OCI-LY7 (cell line): ENCODE measurements around the gene PLXNC1. TPM values are rescaled to one million over a fixed set of nuclear protein-coding genes. Genes with fewer than 3 reads are reported as not detected.

Source experiments
- BruUV-seq: library from RNA; stranded (reverse); fragments of 400-500 nt; replicated peaks from 2 replicates; lab custom pipeline; 2021; lab: Mats Ljungman, UMichigan
- CTCF ChIA-PET: fragments of 300-600 bp; sonication (Branson Sonifier 250); formaldehyde crosslinking; loops from one replicate; lab custom pipeline; 2022; ENCODE audit warnings: antibody characterized with exemption; ENCODE audit not compliant: unreplicated experiment; lab: Charles Lee
- POLR2A ChIA-PET: fragments of 300-600 bp; sonication (Branson Sonifier 250); formaldehyde crosslinking; loops from one replicate; lab custom pipeline; 2022; ENCODE audit warnings: antibody characterized with exemption; lab: Charles Lee
- DNase-seq: peaks from one replicate; pipeline ENCODE4 v3.0.0-alpha.2; 2015; ENCODE audit warnings: low spot score
- H2AFZ ChIP-seq: fragments of 200-600 bp; sonication (generic), shearing (Covaris generic); 2 replicates; pipeline ENCODE4 v1.6.1; 2014; ENCODE audit warnings: mild to moderate bottlenecking, antibody characterized with exemption, low read length, moderate library complexity
- H3K27ac ChIP-seq: fragments of 200-600 bp; sonication (generic); 2 replicates; pipeline ENCODE4 v1.5.1; 2014; ENCODE audit warnings: mixed run types, low read depth, mild to moderate bottlenecking, moderate library complexity, low read length, inconsistent platforms; ENCODE audit not compliant: poor library complexity, severe bottlenecking
- H3K36me3 ChIP-seq: fragments of 200-600 bp; sonication (generic); 2 replicates; pipeline ENCODE4 v1.6.1; 2014; ENCODE audit warnings: mild to moderate bottlenecking, antibody characterized with exemption, low read length, moderate library complexity, mixed read lengths; ENCODE audit not compliant: insufficient read depth
- H3K4me1 ChIP-seq: fragments of 200-600 bp; sonication (generic); 2 replicates; pipeline ENCODE4 v1.5.1; 2014; ENCODE audit warnings: mild to moderate bottlenecking, low read length; ENCODE audit not compliant: insufficient read depth, poor library complexity, severe bottlenecking
- H3K4me2 ChIP-seq: fragments of 200-600 bp; sonication (generic); 2 replicates; pipeline ENCODE4 v1.6.1; 2014; ENCODE audit warnings: mild to moderate bottlenecking, low read length
- H3K4me3 ChIP-seq: fragments of 200-600 bp; sonication (generic); 2 replicates; pipeline ENCODE4 v1.5.1; 2014; ENCODE audit warnings: mild to moderate bottlenecking, low read depth, low read length; ENCODE audit not compliant: poor library complexity, severe bottlenecking
- H3K79me2 ChIP-seq: fragments of 200-600 bp; sonication (generic); 2 replicates; pipeline ENCODE4 v1.6.1; 2016; ENCODE audit warnings: low read depth, mild to moderate bottlenecking, low read length, moderate library complexity, mixed read lengths; ENCODE audit not compliant: insufficient read depth
- H3K9me2 ChIP-seq: fragments of 200-600 bp; sonication (generic); 2 replicates; pipeline ENCODE4 v1.6.1; 2016; ENCODE audit warnings: mild to moderate bottlenecking, low read length, mixed read lengths; ENCODE audit not compliant: insufficient read depth
- H3K9me3 ChIP-seq: fragments of 200-600 bp; sonication (generic); 2 replicates; pipeline ENCODE4 v1.6.1; 2014; ENCODE audit warnings: mild to moderate bottlenecking, mixed run types, low read length, mixed read lengths
- H4K20me1 ChIP-seq: fragments of 200-600 bp; sonication (generic); 2 replicates; pipeline ENCODE4 v1.6.1; 2014; ENCODE audit warnings: mild to moderate bottlenecking, antibody characterized with exemption, low read length, moderate library complexity, mixed read lengths; ENCODE audit not compliant: insufficient read depth
- EZH2phosphoT487 ChIP-seq: fragments of 200-600 bp; sonication (generic); IDR thresholded peaks from 2 replicates; pipeline ENCODE4 v1.6.1; 2018; ENCODE audit warnings: low read depth, borderline replicate concordance, mild to moderate bottlenecking, mixed run types, antibody characterized with exemption, low read length, moderate library complexity, mixed read lengths
- intact Hi-C: fragments of 100-400 bp; cut with micrococcal nuclease; formaldehyde crosslinking; loops from one replicate; pipeline ENCODE4 v1.10.0; 2022; ENCODE audit not compliant: unreplicated experiment
- total RNA-seq, 2 experiments: library from RNA; depleted of rRNA in 1 of 2; stranded (reverse); fragments of >200 nt in 1 of 2; shearing (Covaris generic) in 1 of 2; gene quantifications; 2 replicates each; pipeline ENCODE4 v1.2.3, GENCODE V29; 2014 to 2022
- TF ChIP-seq, protein P1 (sequence below): fragments of 200-600 bp; sonication (generic); conservative IDR thresholded peaks from 2 replicates; pipeline ENCODE4 v1.5.1; 2014; ENCODE audit warnings: mild to moderate bottlenecking, antibody characterized with exemption, low read length, moderate library complexity, mixed read lengths

Gene PLXNC1
- total RNA-seq, 2 experiments from 2014 or later: 4.5 to 8.0 TPM

DNA sequence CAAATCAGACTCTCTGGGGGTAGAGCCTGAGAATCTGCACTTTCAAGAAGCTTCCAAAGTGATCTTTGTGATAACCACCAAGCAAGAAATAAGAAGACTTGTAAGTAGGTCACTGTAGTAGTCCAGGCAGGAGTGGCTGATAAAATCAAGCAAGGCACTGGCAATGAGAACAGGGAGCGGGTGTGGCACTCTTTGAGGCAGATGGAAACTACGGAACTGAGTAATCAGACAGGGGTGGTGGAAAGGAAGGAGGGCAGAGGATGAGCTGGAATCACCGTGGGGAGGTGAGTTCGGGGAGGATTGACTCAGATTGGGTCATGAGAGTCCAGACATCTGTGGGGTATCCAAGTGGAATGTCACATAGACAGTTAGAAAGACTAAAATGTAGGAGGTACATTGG is 44.4 kb upstream of the PLXNC1 start:
- ChIA-PET CTCF (no interaction called here), POLR2A (interaction anchor here (0.5 kb wide), 1 partner anchor 141 kb away, joined by 3 read pairs; no protein-coding TSS in a partner anchor)
- H3K36me3 ChIP-seq: no peaks in the 10 kb centered on the region
- no TSS peak for BruUV-seq
- H4K20me1 ChIP-seq: peaks cover 6% of the 10 kb centered on the region; the same call in 1 of the 2 replicates
- DNase-seq: no peak
- H3K4me1 ChIP-seq: peaks cover 3% of the 10 kb centered on the region
- H3K4me3 ChIP-seq: no peak overlapping the region
- intact Hi-C loops: loop anchor here (2.0 to 10.0 kb wide), 3 partner anchors 601 to 1117 kb away; no protein-coding TSS in a partner anchor
- no peak overlapping the region for H3K4me2 ChIP-seq
- no peaks in the 10 kb centered on the region for H3K9me3 ChIP-seq
- no peaks in the 10 kb centered on the region for H3K9me2 ChIP-seq
- TF ChIP-seq EZH2phosphoT487: no peak
- TF ChIP-seq, protein P1, sequence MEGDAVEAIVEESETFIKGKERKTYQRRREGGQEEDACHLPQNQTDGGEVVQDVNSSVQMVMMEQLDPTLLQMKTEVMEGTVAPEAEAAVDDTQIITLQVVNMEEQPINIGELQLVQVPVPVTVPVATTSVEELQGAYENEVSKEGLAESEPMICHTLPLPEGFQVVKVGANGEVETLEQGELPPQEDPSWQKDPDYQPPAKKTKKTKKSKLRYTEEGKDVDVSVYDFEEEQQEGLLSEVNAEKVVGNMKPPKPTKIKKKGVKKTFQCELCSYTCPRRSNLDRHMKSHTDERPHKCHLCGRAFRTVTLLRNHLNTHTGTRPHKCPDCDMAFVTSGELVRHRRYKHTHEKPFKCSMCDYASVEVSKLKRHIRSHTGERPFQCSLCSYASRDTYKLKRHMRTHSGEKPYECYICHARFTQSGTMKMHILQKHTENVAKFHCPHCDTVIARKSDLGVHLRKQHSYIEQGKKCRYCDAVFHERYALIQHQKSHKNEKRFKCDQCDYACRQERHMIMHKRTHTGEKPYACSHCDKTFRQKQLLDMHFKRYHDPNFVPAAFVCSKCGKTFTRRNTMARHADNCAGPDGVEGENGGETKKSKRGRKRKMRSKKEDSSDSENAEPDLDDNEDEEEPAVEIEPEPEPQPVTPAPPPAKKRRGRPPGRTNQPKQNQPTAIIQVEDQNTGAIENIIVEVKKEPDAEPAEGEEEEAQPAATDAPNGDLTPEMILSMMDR: no peak
- no peaks in the 10 kb centered on the region for H3K79me2 ChIP-seq
- no peak overlapping the region for H2AFZ ChIP-seq
- no peak overlapping the region for H3K27ac ChIP-seq

DNA sequence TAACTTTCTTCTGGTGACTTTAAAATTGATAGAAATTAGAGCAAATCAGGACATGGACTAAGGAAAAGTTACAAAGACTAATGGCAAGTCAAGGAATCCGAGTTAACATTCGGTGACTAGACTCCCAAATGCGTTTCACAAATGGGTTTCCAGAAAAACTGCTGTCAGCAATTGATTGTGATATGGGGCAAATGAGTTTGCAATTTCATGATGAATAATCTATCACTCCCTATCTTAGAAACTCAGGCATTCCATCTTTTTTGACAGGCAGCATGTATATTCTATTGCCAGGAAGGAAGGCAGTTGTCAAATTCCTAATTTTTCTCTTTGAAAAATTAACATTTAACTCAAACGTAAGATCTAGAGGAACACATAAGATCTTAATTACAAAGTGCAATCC is 40.5 kb upstream of the PLXNC1 start:
- Histone ChIP-seq H3K4me3 (no peak overlapping the region), H3K4me2 (no peak overlapping the region), H3K27ac (no peak overlapping the region), H2AFZ (no peak overlapping the region), H3K4me1 (no peaks in the 10 kb centered on the region), H3K9me3 (no peaks in the 10 kb centered on the region), H3K9me2 (no peaks in the 10 kb centered on the region), H3K36me3 (no peaks in the 10 kb centered on the region), H4K20me1 (no peaks in the 10 kb centered on the region), H3K79me2 (no peaks in the 10 kb centered on the region)
- ChIA-PET CTCF (no interaction called here), POLR2A (no interaction called here)
- DNase-seq: no peak
- TF ChIP-seq, protein P1: no peak
- TF ChIP-seq EZH2phosphoT487: no peak
- intact Hi-C loops: loop anchor here (10.0 kb wide), 1 partner anchor 693 kb away; no protein-coding TSS in a partner anchor
- BruUV-seq: no TSS peak

DNA sequence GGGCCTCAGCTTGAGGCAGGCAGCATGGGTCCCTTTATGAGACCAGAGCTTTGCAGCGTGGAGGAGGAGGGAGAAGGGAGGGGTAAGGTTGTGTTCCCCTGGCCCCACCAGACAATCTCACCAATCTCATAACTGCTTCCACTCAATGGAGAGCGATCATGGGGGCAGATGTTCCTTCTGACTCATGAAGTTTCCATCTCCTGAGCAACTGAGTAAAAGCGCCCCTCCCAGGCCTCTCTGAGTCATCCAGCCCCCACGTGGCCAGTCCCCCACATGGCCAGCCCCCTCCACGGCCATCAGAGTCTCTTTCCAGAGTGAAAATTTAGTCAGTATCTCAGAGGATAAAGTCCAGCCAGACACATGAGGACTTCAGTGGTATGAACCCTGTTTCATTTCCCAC is 39.2 kb upstream of the PLXNC1 start:
- TF ChIP-seq, protein P1: no peak
- no peak for TF ChIP-seq EZH2phosphoT487
- intact Hi-C loops: loop anchor here (10.0 kb wide), 1 partner anchor 694 kb away; no protein-coding TSS in a partner anchor
- H3K36me3 ChIP-seq: no peaks in the 10 kb centered on the region
- no peaks in the 10 kb centered on the region for H3K9me2 ChIP-seq
- H3K4me1 ChIP-seq: no peaks in the 10 kb centered on the region
- no peak overlapping the region for H3K27ac ChIP-seq
- DNase-seq: no peak
- no peaks in the 10 kb centered on the region for H3K9me3 ChIP-seq
- H3K79me2 ChIP-seq: no peaks in the 10 kb centered on the region
- ChIA-PET POLR2A (no interaction called here), CTCF (no interaction called here)
- H2AFZ ChIP-seq: no peak overlapping the region
- H3K4me2 ChIP-seq: no peak overlapping the region
- H3K4me3 ChIP-seq: no peak overlapping the region
- BruUV-seq: no TSS peak
- no peaks in the 10 kb centered on the region for H4K20me1 ChIP-seq
